ENCODE data around the gene ARF1. TPM values are rescaled to one million over a fixed set of nuclear protein-coding genes. Genes with fewer than 3 reads are reported as not detected.

Gene ARF1
- total RNA-seq, 2 donors from 2014 or later = 322 to 372 TPM

DNA sequence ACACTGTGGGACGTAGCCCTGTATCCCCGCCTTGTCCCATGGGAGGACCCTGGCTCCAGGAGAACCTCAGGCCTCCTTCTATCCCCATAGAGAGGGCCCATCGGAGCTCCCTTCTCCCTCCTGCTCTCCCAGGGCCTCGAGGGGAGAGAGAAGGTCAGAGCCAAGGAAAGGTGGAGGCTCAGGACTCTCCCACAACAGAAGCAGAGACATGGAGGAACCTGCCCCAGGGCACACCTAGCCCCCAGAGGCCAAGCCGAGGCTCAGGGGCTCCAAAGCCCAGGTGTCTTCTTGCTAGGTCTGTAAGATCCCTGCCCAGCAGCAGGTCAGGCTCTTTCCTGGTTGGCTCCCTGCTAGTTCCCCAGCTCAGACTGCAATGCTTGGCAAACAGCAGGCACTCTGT, 34.4 kb upstream of the ARF1 start:
- no peaks in the 10 kb centered on the region for H3K4me1 Mint-ChIP-seq
- Histone ChIP-seq H3K9ac (ENCODE audit: extremely low read depth, low read length, poor library complexity, severe bottlenecking) (no peak overlapping the region), H3K4me1 (ENCODE audit: control insufficient read depth, insufficient read depth, low read length) (no peaks in the 10 kb centered on the region), H3K9me3 (ENCODE audit: control insufficient read depth, low read length) (no peaks in the 10 kb centered on the region), H3K36me3 (ENCODE audit: control insufficient read depth, insufficient read depth, low read length) (no peaks in the 10 kb centered on the region), H3K27me3 (ENCODE audit: control insufficient read depth, insufficient read depth, low read length, poor library complexity, severe bottlenecking) (peaks cover 13% of the 10 kb centered on the region), H3K27ac (ENCODE audit: low read depth, low read length) (no peak overlapping the region), H3K4me3 (ENCODE audit: low read length) (no peak overlapping the region)
- H3K27me3 Mint-ChIP-seq (ENCODE audit: insufficient read depth) = peaks cover 71% of the 10 kb centered on the region
- H3K9me3 Mint-ChIP-seq = peaks cover 2% of the 10 kb centered on the region
- no peaks in the 10 kb centered on the region for H3K36me3 Mint-ChIP-seq (ENCODE audit: low read depth)
- DNase-seq = no peak
- no peak overlapping the region for H3K4me3 Mint-ChIP-seq
- no peak overlapping the region for H3K27ac Mint-ChIP-seq
- TF ChIP-seq, protein P1, sequence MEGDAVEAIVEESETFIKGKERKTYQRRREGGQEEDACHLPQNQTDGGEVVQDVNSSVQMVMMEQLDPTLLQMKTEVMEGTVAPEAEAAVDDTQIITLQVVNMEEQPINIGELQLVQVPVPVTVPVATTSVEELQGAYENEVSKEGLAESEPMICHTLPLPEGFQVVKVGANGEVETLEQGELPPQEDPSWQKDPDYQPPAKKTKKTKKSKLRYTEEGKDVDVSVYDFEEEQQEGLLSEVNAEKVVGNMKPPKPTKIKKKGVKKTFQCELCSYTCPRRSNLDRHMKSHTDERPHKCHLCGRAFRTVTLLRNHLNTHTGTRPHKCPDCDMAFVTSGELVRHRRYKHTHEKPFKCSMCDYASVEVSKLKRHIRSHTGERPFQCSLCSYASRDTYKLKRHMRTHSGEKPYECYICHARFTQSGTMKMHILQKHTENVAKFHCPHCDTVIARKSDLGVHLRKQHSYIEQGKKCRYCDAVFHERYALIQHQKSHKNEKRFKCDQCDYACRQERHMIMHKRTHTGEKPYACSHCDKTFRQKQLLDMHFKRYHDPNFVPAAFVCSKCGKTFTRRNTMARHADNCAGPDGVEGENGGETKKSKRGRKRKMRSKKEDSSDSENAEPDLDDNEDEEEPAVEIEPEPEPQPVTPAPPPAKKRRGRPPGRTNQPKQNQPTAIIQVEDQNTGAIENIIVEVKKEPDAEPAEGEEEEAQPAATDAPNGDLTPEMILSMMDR (conservative IDR thresholded peaks at IDR 0.05) = no peak
- WGBS, 2 experiments (ENCODE audit: insufficient coverage in 1 of 2, insufficient read length in 1 of 2) = 88 to 93% methylated on average over 2 to 5 of the region's 5 CpGs

DNA sequence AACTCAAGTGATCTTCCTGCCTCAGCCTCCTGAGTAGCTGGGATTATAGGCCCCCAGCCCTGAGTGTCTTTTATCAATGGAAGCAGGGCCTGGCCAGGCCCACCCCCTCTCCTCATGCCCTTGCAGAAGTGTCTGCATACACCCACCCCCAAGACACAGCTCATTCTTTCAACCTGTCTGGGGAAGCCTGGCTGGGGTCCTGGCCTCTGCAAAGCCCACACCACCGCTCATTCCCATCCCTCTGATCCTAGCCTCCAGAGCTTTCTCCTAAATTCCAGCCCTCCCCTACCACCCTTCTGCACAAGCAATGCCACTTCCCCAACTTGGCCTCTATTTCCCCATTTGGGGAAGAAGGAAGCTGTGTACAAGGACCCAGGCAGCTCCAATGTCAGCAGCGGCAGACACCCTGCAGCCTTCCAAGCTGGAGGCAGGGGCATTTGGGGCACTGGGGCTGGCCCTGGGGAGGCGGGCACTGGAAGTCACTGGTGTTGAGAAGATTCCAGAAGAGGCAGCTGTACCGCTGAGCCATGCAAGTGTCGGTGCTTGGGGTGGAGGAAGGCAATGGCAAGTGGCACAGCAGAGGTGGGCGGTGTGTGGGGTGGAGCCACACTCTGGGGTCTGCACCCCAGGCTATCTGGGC, 33.7 kb upstream of the ARF1 start:
- TF ChIP-seq, protein P1 (conservative IDR thresholded peaks at IDR 0.05) = no peak
- Histone ChIP-seq H3K4me3 (ENCODE audit: low read length) (no peak overlapping the region), H3K36me3 (ENCODE audit: control insufficient read depth, insufficient read depth, low read length) (no peaks in the 10 kb centered on the region), H3K4me1 (ENCODE audit: control insufficient read depth, insufficient read depth, low read length) (no peaks in the 10 kb centered on the region), H3K9ac (ENCODE audit: extremely low read depth, low read length, poor library complexity, severe bottlenecking) (no peak overlapping the region), H3K27ac (ENCODE audit: low read depth, low read length) (no peak overlapping the region), H3K9me3 (ENCODE audit: control insufficient read depth, low read length) (no peaks in the 10 kb centered on the region), H3K27me3 (ENCODE audit: control insufficient read depth, insufficient read depth, low read length, poor library complexity, severe bottlenecking) (peaks cover 13% of the 10 kb centered on the region)
- H3K27ac Mint-ChIP-seq = no peak overlapping the region
- whole genome bisulfite sequencing, 2 experiments (ENCODE audit: insufficient coverage in 1 of 2, insufficient read length in 1 of 2) = 85 to 91% methylated on average over 5 to 6 of the region's 6 CpGs
- H3K36me3 Mint-ChIP-seq (ENCODE audit: low read depth) = no peaks in the 10 kb centered on the region
- H3K4me3 Mint-ChIP-seq = no peak overlapping the region
- DNase-seq = no peak
- H3K27me3 Mint-ChIP-seq (ENCODE audit: insufficient read depth) = peaks cover 77% of the 10 kb centered on the region
- no peaks in the 10 kb centered on the region for H3K4me1 Mint-ChIP-seq
- H3K9me3 Mint-ChIP-seq = peaks cover 2% of the 10 kb centered on the region

DNA sequence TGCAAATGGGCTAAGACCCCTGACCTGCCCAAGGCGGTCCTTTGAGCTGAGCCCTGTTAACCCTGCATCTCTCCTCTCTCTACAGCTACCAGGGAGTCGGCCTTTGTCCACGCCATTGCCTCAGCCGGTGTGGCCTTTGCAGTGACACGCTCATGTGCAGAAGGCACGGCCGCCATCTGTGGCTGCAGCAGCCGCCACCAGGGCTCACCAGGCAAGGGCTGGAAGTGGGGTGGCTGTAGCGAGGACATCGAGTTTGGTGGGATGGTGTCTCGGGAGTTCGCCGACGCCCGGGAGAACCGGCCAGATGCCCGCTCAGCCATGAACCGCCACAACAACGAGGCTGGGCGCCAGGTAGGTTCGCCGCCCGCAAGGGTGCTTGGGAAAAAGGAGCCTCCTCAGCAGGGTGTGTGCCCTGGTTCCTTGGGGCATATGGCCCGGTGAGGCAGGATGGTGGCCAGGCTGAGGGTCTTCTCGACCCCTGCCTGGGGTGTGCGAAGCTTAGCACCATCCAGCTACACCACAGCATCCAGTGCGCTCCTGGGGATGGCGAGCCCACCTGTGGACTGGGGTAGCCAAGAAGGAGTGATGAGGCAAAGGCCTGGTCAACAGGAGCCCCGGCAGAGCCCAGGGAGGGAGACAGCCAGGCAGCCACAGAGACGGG, 31.8 kb upstream of the ARF1 start:
- no peaks in the 10 kb centered on the region for H3K4me1 Mint-ChIP-seq
- no peak for DNase-seq
- H3K36me3 Mint-ChIP-seq (ENCODE audit: low read depth) = no peaks in the 10 kb centered on the region
- Histone ChIP-seq H3K36me3 (ENCODE audit: control insufficient read depth, insufficient read depth, low read length) (no peaks in the 10 kb centered on the region), H3K9me3 (ENCODE audit: control insufficient read depth, low read length) (no peaks in the 10 kb centered on the region), H3K9ac (ENCODE audit: extremely low read depth, low read length, poor library complexity, severe bottlenecking) (no peak overlapping the region), H3K4me3 (ENCODE audit: low read length) (no peak overlapping the region), H3K27ac (ENCODE audit: low read depth, low read length) (no peak overlapping the region), H3K27me3 (ENCODE audit: control insufficient read depth, insufficient read depth, low read length, poor library complexity, severe bottlenecking) (peaks cover 19% of the 10 kb centered on the region), H3K4me1 (ENCODE audit: control insufficient read depth, insufficient read depth, low read length) (no peaks in the 10 kb centered on the region)
- peaks cover 3% of the 10 kb centered on the region for H3K9me3 Mint-ChIP-seq
- H3K27me3 Mint-ChIP-seq (ENCODE audit: insufficient read depth) = peaks cover 73% of the 10 kb centered on the region
- TF ChIP-seq, protein P1 (conservative IDR thresholded peaks at IDR 0.05) = no peak
- no peak overlapping the region for H3K4me3 Mint-ChIP-seq
- no peak overlapping the region for H3K27ac Mint-ChIP-seq
- 93% methylated on average over 16 to 30 of the region's 30 CpGs for WGBS, 2 experiments (ENCODE audit: insufficient coverage in 1 of 2, insufficient read length in 1 of 2)

All from endodermal cell (in vitro differentiated cells).